Muscle of arm (tissue), 14 donors: ENCODE measurements around the gene OSBPL1A. TPM values are rescaled to one million over a fixed set of nuclear protein-coding genes. Genes with fewer than 3 reads are reported as not detected.

ENCODE experiments used
- DNase-seq: peaks from one replicate; pipeline ENCODE4 v3.0.0-alpha.2; 2013
- long read RNA-seq, 11 donors: transcript quantifications; one replicate each; lab custom pipeline, GENCODE V29; 2026
- polyA plus RNA-seq, 12 donors: library from polyadenylated mRNA; unstranded; fragments of 120-200 nt; gene quantifications; one replicate each; pipeline ENCODE4 v1.2.1, GENCODE V29; 2013; ENCODE audit not compliant: insufficient read length in 12 of 12

OSBPL1A gene
- polyA plus RNA-seq: 10 to 100 TPM in 11 of 12 donors, not detected in 1; 51.1 to 81.2 (median 59.8) TPM
- long read RNA-seq, donor 1, partial matches to known transcripts: 0 of 4 reads
- long read RNA-seq, donor 1, other reads (novel, unspliced or antisense): 0 of 4 reads
- long read RNA-seq, donor 2, full-length matches to known transcripts: 11 of 11 reads
- long read RNA-seq, donor 2, partial matches to known transcripts: 0 of 11 reads
- long read RNA-seq, donor 2, other reads (novel, unspliced or antisense): 0 of 11 reads
- long read RNA-seq, donor 3, transcript OSBPL1A-204 (14 exons, 3,317 nt): major isoform, 5 of 5 reads
- long read RNA-seq, donor 3, partial matches to known transcripts: 0 of 5 reads
- long read RNA-seq, donor 3, other reads (novel, unspliced or antisense): 0 of 5 reads
- long read RNA-seq, donor 4, partial matches to known transcripts: 0 of 2 reads
- long read RNA-seq, donor 4, other reads (novel, unspliced or antisense): 0 of 2 reads
- long read RNA-seq, donor 5, transcript OSBPL1A-204 (14 exons, 3,317 nt): major isoform, 6 of 80 reads
- long read RNA-seq, donor 5, partial matches to known transcripts: 74 of 80 reads
- long read RNA-seq, donor 5, other reads (novel, unspliced or antisense): 0 of 80 reads
- long read RNA-seq, donor 6, transcript OSBPL1A-204 (14 exons, 3,317 nt): major isoform, 6 of 6 reads
- long read RNA-seq, donor 6, partial matches to known transcripts: 0 of 6 reads
- long read RNA-seq, donor 6, other reads (novel, unspliced or antisense): 0 of 6 reads
- long read RNA-seq, donor 7, full-length matches to known transcripts: 6 of 12 reads
- long read RNA-seq, donor 7, partial matches to known transcripts: 6 of 12 reads
- long read RNA-seq, donor 7, other reads (novel, unspliced or antisense): 0 of 12 reads
- long read RNA-seq, donor 8, full-length matches to known transcripts: 15 of 39 reads
- long read RNA-seq, donor 8, partial matches to known transcripts: 24 of 39 reads
- long read RNA-seq, donor 8, other reads (novel, unspliced or antisense): 0 of 39 reads
- long read RNA-seq, donor 9, partial matches to known transcripts: 0 of 1 reads
- long read RNA-seq, donor 9, other reads (novel, unspliced or antisense): 0 of 1 reads
- long read RNA-seq, donor 10, full-length matches to known transcripts: 9 of 22 reads
- long read RNA-seq, donor 10, partial matches to known transcripts: 13 of 22 reads
- long read RNA-seq, donor 10, other reads (novel, unspliced or antisense): 0 of 22 reads
- long read RNA-seq, donor 11, transcript OSBPL1A-204 (14 exons, 3,317 nt): major isoform, 6 of 6 reads
- long read RNA-seq, donor 11, partial matches to known transcripts: 0 of 6 reads
- long read RNA-seq, donor 11, other reads (novel, unspliced or antisense): 0 of 6 reads

- peak; percentile 91 for DNase-seq
Observed at GRCh38 chr18:24397694-24398368, at the start of gene OSBPL1A. Gene OSBPL1A, minus strand, starts transcription at chr18:24397824. Its CDS starts 20,291 bp downstream, at chr18:24377533.

GRCh38 chr18:24446953-24447538, 49.4 kb upstream of the OSBPL1A start:
- DNase-seq: no peak

DNA sequence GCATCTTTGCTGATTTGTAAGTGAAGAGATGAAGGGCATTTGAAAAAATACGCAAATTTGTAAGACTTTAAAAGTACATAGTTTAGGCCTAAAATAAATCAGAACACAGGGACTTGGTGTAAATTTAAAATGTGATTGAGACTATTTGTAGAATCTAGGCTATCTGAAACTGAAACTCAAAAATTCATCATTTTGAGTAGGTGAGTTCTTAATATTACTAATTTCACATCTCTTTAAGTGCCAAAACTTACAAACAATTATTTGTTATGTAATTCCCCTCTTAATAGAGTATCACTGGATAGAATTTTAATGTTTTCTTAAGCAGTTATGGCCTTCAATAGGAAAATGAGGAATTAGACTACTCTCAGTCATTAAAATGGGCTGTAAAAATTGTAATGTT, 48.8 kb upstream of the OSBPL1A start:
- no peak for DNase-seq

- DNase-seq: no peak
Observed at GRCh38 chr18:24443870-24444269, 46.2 kb upstream of the OSBPL1A start.

GRCh38 chr18:24436939-24437338, 39.3 kb upstream of the OSBPL1A start:
- no peak for DNase-seq

DNA sequence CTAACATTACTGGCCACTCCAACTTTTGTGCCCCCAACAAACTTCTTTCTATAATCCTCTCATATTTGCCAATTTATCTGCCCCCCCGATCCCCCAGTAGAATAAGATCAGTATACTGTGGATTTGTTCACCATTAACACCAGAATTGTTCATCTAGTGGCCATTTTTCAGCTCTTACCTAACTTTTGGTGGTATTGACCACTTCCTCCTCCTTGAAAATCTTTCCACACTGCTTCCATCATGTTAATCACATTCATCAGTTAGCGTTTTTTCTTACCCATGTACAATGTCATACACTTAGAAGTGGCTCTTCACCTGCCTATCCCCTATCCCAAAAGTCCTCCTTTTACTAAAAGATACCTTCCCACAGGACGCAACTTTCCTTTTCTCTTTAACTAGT, 35.0 kb upstream of the OSBPL1A start:
- DNase-seq: no peak

- no peak for DNase-seq
Observed at GRCh38 chr18:24429188-24429587, 31.6 kb upstream of the OSBPL1A start.

GRCh38 chr18:24428709-24429108, 31.1 kb upstream of the OSBPL1A start:
- no peak for DNase-seq

GRCh38 chr18:24427484-24427883, 29.9 kb upstream of the OSBPL1A start:
- DNase-seq: no peak

DNA sequence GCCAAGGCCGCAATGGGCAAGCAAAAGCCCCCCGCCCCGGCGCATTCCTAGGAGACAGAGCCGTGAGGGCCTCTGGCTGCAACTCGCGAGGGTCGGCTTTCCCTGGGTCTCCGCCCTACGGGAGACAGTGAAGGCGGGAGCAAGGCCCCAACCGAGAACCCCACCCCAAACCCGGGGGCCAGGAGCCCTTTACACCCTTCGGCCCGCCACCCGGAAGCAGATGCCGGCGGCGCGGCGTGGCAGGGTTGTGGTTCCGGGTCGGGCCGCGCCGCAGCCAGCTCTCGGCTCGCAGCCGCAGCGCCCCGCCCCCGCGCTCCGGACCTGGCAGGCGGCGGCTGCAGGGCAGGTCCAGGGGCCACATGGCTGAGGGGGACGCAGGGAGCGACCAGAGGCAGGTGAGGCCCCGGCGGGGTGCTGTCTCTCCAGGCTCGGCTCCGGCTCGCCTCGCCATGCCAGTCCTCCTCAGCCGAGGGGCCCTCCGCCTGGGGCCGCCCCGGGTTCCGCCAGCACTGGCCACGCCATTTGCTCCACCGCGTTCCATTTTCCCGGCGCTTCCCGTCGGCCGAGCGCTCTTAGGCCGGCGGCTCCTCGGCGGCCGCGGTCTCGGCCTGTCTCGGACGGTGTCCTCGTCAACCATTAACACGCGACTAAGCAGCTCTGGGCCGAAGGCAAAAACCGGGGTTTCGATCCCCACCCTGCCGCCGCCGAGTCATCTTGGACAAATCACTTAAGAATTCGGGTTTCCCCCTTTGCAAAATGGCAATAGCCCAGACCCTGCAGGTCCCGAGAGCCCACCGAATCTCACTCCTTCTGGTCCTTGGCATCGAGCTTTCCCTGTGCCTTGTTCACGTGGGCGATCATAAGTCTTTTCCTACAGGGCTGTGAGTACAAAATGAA, 29.0 kb upstream of the OSBPL1A start, which contains the start of gene IMPACT:
IMPACT (plus strand) TSS at position 273 of the 897 bp plus-strand sequence; CDS start at position 360, 87 bp downstream.
- DNase-seq: peak; percentile 76

DNA sequence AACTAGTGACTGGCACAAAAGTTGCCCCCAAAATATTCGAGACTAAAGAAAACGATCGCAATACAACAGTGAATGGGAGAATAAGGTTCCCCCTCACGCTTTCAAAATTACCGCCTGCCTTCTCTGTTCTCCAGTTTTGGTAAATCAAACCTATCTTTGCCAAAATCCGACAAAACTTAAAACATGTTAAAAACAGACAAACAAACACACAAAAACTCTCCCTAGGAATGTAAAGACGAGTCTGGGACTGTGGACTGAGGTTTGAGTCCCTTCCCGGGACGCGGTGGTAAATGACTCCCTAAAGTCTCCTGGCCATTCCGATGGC, 28.4 kb upstream of the OSBPL1A start:
- no peak for DNase-seq

DNA sequence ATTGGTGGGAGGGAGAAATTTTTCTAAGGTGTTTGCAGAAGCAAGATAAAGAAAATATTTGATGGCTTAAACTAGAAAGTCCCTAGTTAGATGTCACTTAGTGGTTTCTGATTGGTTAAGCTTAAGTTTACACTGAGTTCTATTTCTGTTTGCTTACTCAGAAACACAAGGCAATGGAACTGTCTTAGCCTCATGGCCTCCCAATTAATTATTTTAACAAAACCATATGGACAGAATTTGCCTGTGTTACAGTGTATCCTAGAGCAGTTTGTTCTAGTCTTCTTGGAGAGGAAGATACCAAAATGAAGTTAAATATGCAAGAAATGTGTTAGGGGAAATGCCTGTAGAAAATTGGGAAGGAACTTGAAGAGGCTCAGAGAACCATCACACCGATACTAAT, 24.2 kb upstream of the OSBPL1A start:
- no peak for DNase-seq

DNA sequence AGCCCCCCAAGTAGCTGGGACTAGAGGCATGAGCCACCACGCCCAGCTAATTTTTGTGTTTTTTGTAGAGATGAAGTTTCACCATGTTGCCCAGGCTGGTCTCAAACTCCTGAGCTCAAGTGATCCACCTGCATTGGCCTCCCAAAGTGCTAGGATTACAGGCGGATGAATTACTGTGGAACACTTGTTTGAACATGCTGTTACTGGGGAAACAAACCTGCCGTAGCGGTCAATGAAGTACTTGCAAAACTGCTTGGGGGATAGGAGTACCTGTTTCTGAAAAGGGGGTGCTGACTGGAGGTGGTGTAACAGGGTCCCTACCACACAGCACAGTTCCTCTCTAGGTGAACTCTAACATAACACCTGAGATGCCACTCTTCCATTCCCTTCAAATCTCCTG, 22.9 kb upstream of the OSBPL1A start:
- DNase-seq: no peak

- no peak for DNase-seq
Observed at GRCh38 chr18:24417480-24417879, 19.9 kb upstream of the OSBPL1A start.

DNA sequence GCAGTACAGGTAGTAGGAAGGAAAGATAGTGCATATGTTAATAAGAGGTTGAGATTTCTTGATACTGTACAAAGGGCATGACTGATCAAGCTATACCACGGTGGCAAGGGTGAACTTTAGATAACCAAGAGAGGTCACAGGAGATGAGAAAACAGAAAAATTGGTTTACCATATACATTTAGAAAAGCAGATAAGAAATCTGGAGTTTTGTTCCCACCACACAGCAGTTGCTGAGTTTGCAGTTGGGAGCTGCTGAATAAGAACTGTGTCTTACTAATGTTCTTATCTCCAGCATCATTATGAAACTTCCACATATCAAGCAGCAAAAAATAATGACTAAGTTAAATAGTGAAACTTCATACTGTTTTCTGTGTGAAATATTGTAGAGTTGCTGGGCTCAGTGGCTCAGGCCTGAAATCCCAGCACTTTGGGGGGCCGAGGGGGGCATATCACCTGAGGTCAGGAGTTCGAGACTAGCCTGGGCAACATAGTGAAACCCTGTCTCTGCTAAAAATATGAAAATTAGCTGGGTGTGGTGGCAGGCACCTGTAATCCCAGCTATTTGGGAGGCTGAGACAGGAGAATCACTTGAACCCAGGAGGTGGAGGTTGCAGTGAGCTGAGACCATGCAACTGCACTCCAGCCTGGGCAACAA, 16.9 kb upstream of the OSBPL1A start:
- DNase-seq: no peak

DNA sequence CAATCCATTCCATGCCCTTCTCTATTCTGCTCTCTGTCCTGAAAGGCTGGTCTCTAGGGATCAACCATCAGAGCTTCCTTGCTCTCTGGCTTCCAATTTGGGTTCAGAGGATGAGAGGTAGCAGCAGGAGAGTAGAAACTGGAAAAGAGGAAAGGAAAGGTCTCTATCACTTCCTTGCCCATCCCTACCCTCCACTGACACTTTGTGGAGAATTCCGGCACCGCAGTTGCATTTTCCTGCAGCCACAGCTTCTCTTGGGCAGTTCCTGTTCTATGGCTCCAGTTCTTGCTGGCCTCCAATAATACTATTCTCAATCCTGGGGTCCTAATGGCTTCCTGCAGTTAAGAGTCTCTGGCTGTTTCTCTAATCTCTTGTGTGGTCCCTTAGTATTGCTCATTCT, 15.5 kb upstream of the OSBPL1A start:
- DNase-seq: no peak

- no peak for DNase-seq
Observed at GRCh38 chr18:24408496-24408895, 10.9 kb upstream of the OSBPL1A start.

- no peak for DNase-seq
Observed at GRCh38 chr18:24404591-24404990, 7.0 kb upstream of the OSBPL1A start.

DNA sequence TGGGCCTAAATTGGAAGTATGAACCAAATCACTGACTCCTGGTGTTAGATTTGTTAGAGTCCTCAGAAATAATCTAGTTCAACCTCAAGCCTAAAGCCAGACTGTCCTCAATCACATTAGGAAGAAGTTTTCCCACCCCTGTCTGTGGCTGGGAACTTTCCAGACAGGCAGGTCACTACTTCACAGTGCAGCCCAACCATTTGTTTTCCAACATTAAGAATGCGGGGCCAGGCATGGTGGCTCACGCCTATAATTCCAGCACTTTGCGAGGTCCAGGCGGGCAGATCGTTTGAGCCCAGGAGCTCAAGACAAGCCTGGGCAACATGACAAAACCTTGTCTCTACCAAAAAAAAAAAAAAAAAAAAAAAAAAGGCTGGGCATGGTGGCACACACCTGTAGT, 5.5 kb upstream of the OSBPL1A start:
- DNase-seq: no peak
